T-helper 22 cell (primary cell): Measurements from ENCODE around the gene ZCCHC17.

ENCODE experiments used
- DNase-seq: peaks from one replicate; pipeline ENCODE4 v3.0.0-alpha.2; 2020; ENCODE audit warnings: low read depth

The ZCCHC17 gene

GRCh38 chr1:31394584-31395193 lies 97.9 kb downstream of the ZCCHC17 start:
- peak; percentile 29 for DNase-seq

GRCh38 chr1:31396633-31397351 lies 100.0 kb downstream of the ZCCHC17 start:
- no peak for DNase-seq

GRCh38 chr1:31397360-31398095 lies 100.7 kb downstream of the ZCCHC17 start:
- no peak for DNase-seq

GRCh38 chr1:31398246-31398645 lies 101.4 kb downstream of the ZCCHC17 start:
- no peak for DNase-seq

- DNase-seq, result no peak
Measured at GRCh38 chr1:31399976-31400375, 103.1 kb downstream of the ZCCHC17 start.

- no peak for DNase-seq
Measured at GRCh38 chr1:31400393-31400792, 103.6 kb downstream of the ZCCHC17 start.

GRCh38 chr1:31401241-31401640 lies 104.4 kb downstream of the ZCCHC17 start:
- DNase-seq, result no peak

GRCh38 chr1:31405578-31406245 lies 108.9 kb downstream of the ZCCHC17 start:
- no peak for DNase-seq

GRCh38 chr1:31407029-31407626 lies 110.3 kb downstream of the ZCCHC17 start:
- DNase-seq, result no peak

- no peak for DNase-seq
Measured at GRCh38 chr1:31408788-31409318, 112.0 kb downstream of the ZCCHC17 start.

GRCh38 chr1:31409946-31410858 lies 113.4 kb downstream of the ZCCHC17 start:
- DNase-seq, result no peak

- DNase-seq, result no peak
Measured at GRCh38 chr1:31410871-31411270, 114.0 kb downstream of the ZCCHC17 start.

GRCh38 chr1:31412205-31412604 lies 115.4 kb downstream of the ZCCHC17 start:
- no peak for DNase-seq

GRCh38 chr1:31412732-31413404 lies 116.0 kb downstream of the ZCCHC17 start, which contains the start of gene SERINC2:
Gene SERINC2, plus strand, starts transcription at chr1:31413213. Its CDS starts 53 bp downstream, at chr1:31413266.
- DNase-seq, result no peak

- no peak for DNase-seq
Measured at GRCh38 chr1:31413405-31414001, 116.7 kb downstream of the ZCCHC17 start.
